H1 (cell line): ENCODE results near the gene EXO1. TPM values are rescaled to one million over a fixed set of nuclear protein-coding genes. Genes with fewer than 3 reads are reported as not detected.

ENCODE experiments used
- CTCF ChIA-PET: fragments of 300-600 bp; sonication (Branson Sonifier 250); formaldehyde crosslinking; loops from one replicate; lab custom pipeline; 2021; ENCODE audit not compliant: partially characterized antibody; lab: Charles Lee
- POLR2A ChIA-PET: fragments of 300-600 bp; sonication (Branson Sonifier 250); formaldehyde crosslinking; loops from one replicate; lab custom pipeline; 2021; ENCODE audit warnings: inconsistent platforms; ENCODE audit not compliant: partially characterized antibody; lab: Charles Lee
- DNase-seq, 2 experiments: peaks; one replicate each; pipeline versions ENCODE4 v3.0.0 to v3.0.0-alpha.2; 2010 to 2022; ENCODE audit warnings: low spot score in 2 of 2, low read depth in 1 of 2, mixed read lengths in 1 of 2
- FAIRE-seq: peaks from 2 replicates; lab custom pipeline; 2011; peaks lifted over from hg19 to GRCh38; lab: Jason Lieb, UNC
- H2AFZ ChIP-seq: 2 replicates; pipeline ENCODE4 v1.8.1; 2012; ENCODE audit warnings: low read length, inconsistent platforms
- H2AK5ac ChIP-seq: 2 replicates; pipeline ENCODE4 v1.6.1; 2013; ENCODE audit warnings: low read depth, low read length
- H2BK120ac ChIP-seq: replicated peaks from 2 replicates; pipeline ENCODE3; 2013; ENCODE audit warnings: low read depth, low read length, inconsistent platforms
- H2BK12ac ChIP-seq: 2 replicates; pipeline ENCODE4 v1.6.1; 2013; ENCODE audit warnings: low read depth, low read length
- H2BK15ac ChIP-seq: 2 replicates; pipeline ENCODE4 v1.6.1; 2013; ENCODE audit warnings: low read length
- H2BK20ac ChIP-seq: 2 replicates; pipeline ENCODE4 v1.6.1; 2013; ENCODE audit warnings: low read length
- H2BK5ac ChIP-seq: 2 replicates; pipeline ENCODE4 v1.6.1; 2013; ENCODE audit warnings: low read depth, low read length
- H3K14ac ChIP-seq: 2 replicates; pipeline ENCODE4 v1.6.1; 2013; ENCODE audit warnings: inconsistent platforms; ENCODE audit not compliant: insufficient read length
- H3K18ac ChIP-seq: 2 replicates; pipeline ENCODE4 v1.6.1; 2013; ENCODE audit warnings: low read length; ENCODE audit errors: extremely low read depth
- H3K23ac ChIP-seq: 2 replicates; pipeline ENCODE4 v1.6.1; 2013; ENCODE audit warnings: inconsistent platforms; ENCODE audit not compliant: insufficient read length
- H3K23me2 ChIP-seq: 2 replicates; pipeline ENCODE4 v1.6.1; 2013; ENCODE audit warnings: low read depth, low read length
- H3K27ac ChIP-seq: 2 replicates; pipeline ENCODE4 v1.6.1; 2011; ENCODE audit warnings: low read depth, low read length, inconsistent platforms
- H3K27me3 ChIP-seq, 4 experiments: replicated peaks in 1 of 4; 1 replicate in 1 of 4; 2 replicates in 3 of 4; pipeline versions ENCODE4 v1.6.1 to v1.8.1; 2011 to 2013; ENCODE audit warnings: low read length in 3 of 4, mild to moderate bottlenecking in 3 of 4, inconsistent platforms in 2 of 4, mixed read lengths in 2 of 4, moderate library complexity in 1 of 4; ENCODE audit not compliant: control insufficient read depth in 3 of 4, insufficient read depth in 3 of 4; ENCODE audit errors: extremely low read depth in 1 of 4
- H3K36me3 ChIP-seq, 4 experiments: 2 replicates each; pipeline versions ENCODE4 v1.6.1 to v1.8.1; 2011 to 2013; ENCODE audit warnings: mild to moderate bottlenecking in 4 of 4, low read length in 3 of 4, moderate library complexity in 2 of 4, control low read depth in 1 of 4, inconsistent platforms in 1 of 4; ENCODE audit not compliant: insufficient read depth in 4 of 4, control insufficient read depth in 2 of 4
- H3K4ac ChIP-seq: replicated peaks from 2 replicates; pipeline ENCODE3; 2013; ENCODE audit warnings: low read length, low read depth, mixed read lengths, inconsistent platforms; ENCODE audit not compliant: insufficient read length
- H3K4me1 ChIP-seq, 4 experiments: replicated peaks in 1 of 4; 1 replicate in 1 of 4; 2 replicates in 3 of 4; pipeline versions ENCODE4 v1.6.1 to v1.8.1; 2011 to 2013; ENCODE audit warnings: low read length in 3 of 4, inconsistent platforms in 2 of 4, mixed read lengths in 1 of 4; ENCODE audit not compliant: insufficient read depth in 4 of 4, control insufficient read depth in 3 of 4
- H3K4me2 ChIP-seq, 2 experiments: 2 replicates each; pipeline versions ENCODE4 v1.6.1 to v1.8.1; 2011 to 2013; ENCODE audit warnings: low read depth in 2 of 2, low read length in 2 of 2, control low read depth in 1 of 2, inconsistent platforms in 1 of 2, mild to moderate bottlenecking in 1 of 2; ENCODE audit not compliant: insufficient read depth in 1 of 2
- H3K4me3 ChIP-seq, 4 experiments: fragments of 200-600, 300-600 bp in 1 of 4; sonication (generic), shearing (Covaris generic), sonication (Bioruptor Twin) in 1 of 4; 2 replicates each; pipeline versions ENCODE4 v1.5.1 to v1.8.1; 2011 to 2016; ENCODE audit warnings: low read length in 4 of 4, low read depth in 3 of 4, control low read depth in 2 of 4, inconsistent platforms in 2 of 4, mild to moderate bottlenecking in 2 of 4, mixed read lengths in 1 of 4, moderate library complexity in 1 of 4; ENCODE audit not compliant: insufficient read depth in 2 of 4; ENCODE audit errors: extremely low read depth in 1 of 4
- H3K56ac ChIP-seq: replicated peaks from 2 replicates; pipeline ENCODE3; 2013; ENCODE audit warnings: low read depth, mild to moderate bottlenecking, mixed read lengths, low read length, inconsistent platforms; ENCODE audit not compliant: insufficient read length
- H3K79me1 ChIP-seq: 2 replicates; pipeline ENCODE4 v1.6.1; 2013; ENCODE audit warnings: low read depth, low read length, control low read depth
- H3K79me2 ChIP-seq, 2 experiments: 2 replicates each; pipeline versions ENCODE4 v1.6.1 to v1.8.1; 2012 to 2013; ENCODE audit warnings: low read length in 2 of 2, mild to moderate bottlenecking in 2 of 2, inconsistent platforms in 1 of 2; ENCODE audit not compliant: insufficient read depth in 2 of 2, control insufficient read depth in 1 of 2
- H3K9ac ChIP-seq, 4 experiments: replicated peaks in 1 of 4; 1 replicate in 1 of 4; 2 replicates in 3 of 4; pipeline versions ENCODE4 v1.6.1 to v1.8.1; 2011 to 2013; ENCODE audit warnings: low read depth in 3 of 4, low read length in 3 of 4, control low read depth in 2 of 4, mild to moderate bottlenecking in 2 of 4, moderate library complexity in 2 of 4, inconsistent platforms in 1 of 4; ENCODE audit errors: extremely low read depth in 1 of 4
- H3K9me3 ChIP-seq, 2 experiments: 2 replicates each; pipeline versions ENCODE4 v1.6.1 to v1.8.1; 2012 to 2013; ENCODE audit warnings: mild to moderate bottlenecking in 2 of 2, moderate library complexity in 2 of 2, control low read depth in 1 of 2, inconsistent platforms in 1 of 2, low read depth in 1 of 2, low read length in 1 of 2, mixed read lengths in 1 of 2; ENCODE audit not compliant: insufficient read depth in 2 of 2
- H4K20me1 ChIP-seq, 2 experiments: replicated peaks in 1 of 2; 2 replicates each; pipeline versions ENCODE3 to v1.8.1; 2011 to 2013; ENCODE audit warnings: inconsistent platforms in 2 of 2, low read length in 2 of 2, mild to moderate bottlenecking in 1 of 2; ENCODE audit not compliant: insufficient read depth in 2 of 2, control insufficient read depth in 1 of 2
- H4K5ac ChIP-seq: 2 replicates; pipeline ENCODE4 v1.6.1; 2013; ENCODE audit warnings: low read length, low read depth, mixed read lengths, inconsistent platforms; ENCODE audit not compliant: insufficient read length
- H4K8ac ChIP-seq: 2 replicates; pipeline ENCODE4 v1.8.0; 2013; ENCODE audit warnings: mild to moderate bottlenecking, moderate library complexity, low read length, inconsistent platforms; ENCODE audit not compliant: insufficient read depth; ENCODE audit errors: extremely low read depth
- H4K91ac ChIP-seq: replicated peaks from 2 replicates; pipeline ENCODE3; 2013; ENCODE audit warnings: low read length, mixed read lengths, inconsistent platforms; ENCODE audit not compliant: insufficient read length
- SAP30 ChIP-seq: fragments of 300-600 bp; sonication (generic); IDR thresholded peaks from 2 replicates; pipeline ENCODE4 v1.7.1; 2012; ENCODE audit warnings: low read length, moderate library complexity, mild to moderate bottlenecking, inconsistent platforms; ENCODE audit not compliant: insufficient read depth, insufficient replicate concordance
- whole genome bisulfite sequencing, 2 experiments: shearing (Covaris generic) in 1 of 2; methylation state at CpG; one replicate each; pipeline versions ENCODE4 v1.1.6 to v1.1.7; 2013 to 2015; ENCODE audit warnings: low lambda C conversion rate in 2 of 2, mixed read lengths in 2 of 2, inconsistent platforms in 1 of 2, low coverage in 1 of 2, missing lambda C conversion rate in 1 of 2; ENCODE audit not compliant: insufficient replicate concordance in 2 of 2, insufficient coverage in 1 of 2, insufficient read length in 1 of 2; ENCODE audit errors: extremely low coverage in 1 of 2, missing lambda C conversion rate in 1 of 2; 5-methylcytosine and 5-hydroxymethylcytosine counted together
- polyA plus RNA-seq, 7 experiments: library from polyadenylated mRNA; depleted of rRNA in 3 of 7; stranded (reverse) in 5 of 7; unstranded in 2 of 7; fragments of >200 nt in 5 of 7; fragments of 200-250 nt in 2 of 7; gene quantifications; 1 replicate in 5 of 7; 2 replicates in 1 of 7; 4 replicates in 1 of 7; pipeline versions ENCODE4 v1.2.1 to v1.2.3, GENCODE V29; 2011 to 2013; ENCODE audit warnings: missing spikeins in 2 of 7, mixed read lengths in 2 of 7
- total RNA-seq: library from RNA; stranded (reverse); fragmentation: NEBNext Ultra II Directional; extraction: Animal tissue kit (Norgen Biotek cat#: 25700); gene quantifications from 2 replicates; pipeline ENCODE4 v1.2.1, GENCODE V29; 2021

Gene EXO1
- total and polyA plus RNA-seq, 2 of the 8 experiments (the other 6 are each of a cell fraction or from before 2014, with no cell fraction given) = 9.2 to 43.0 TPM

GRCh38 chr1:241847540-241847795 is 536 bp upstream of the EXO1 start:
- FAIRE-seq (no peak), DNase-seq (no peak)
- Histone ChIP-seq H3K18ac (no peak overlapping the region), H4K91ac (no peak overlapping the region), H2AK5ac (no peak overlapping the region), H2BK5ac (no peak overlapping the region; the same call in 1 of the 2 replicates), H3K4ac (no peak overlapping the region), H3K4me3 (peak overlapping the region; percentile 62 to 99 (median 98)), H4K5ac (no peak overlapping the region), H3K4me1 (peaks cover 0 to 6% (median under 1%) of the 10 kb centered on the region in 4 experiments; a peak in 2 of 7 replicates), H2BK15ac (no peak overlapping the region), H3K9ac (peak overlapping the region in 2 of 4 experiments; percentile 42 to 43; a peak in 5 of 7 replicates), H3K56ac (no peak overlapping the region), H3K27me3 (no peaks in the 10 kb centered on the region), H2BK20ac (no peak overlapping the region), H3K23me2 (peaks cover 5% of the 10 kb centered on the region), H4K20me1 (no peaks in the 10 kb centered on the region), H3K9me3 (no peaks in the 10 kb centered on the region), H3K79me1 (peaks cover 5% of the 10 kb centered on the region; the same call in 1 of the 2 replicates), H4K8ac (no peak overlapping the region), H3K79me2 (peaks cover 5 to 17% of the 10 kb centered on the region in 2 experiments; a peak in 3 of 4 replicates), H2BK120ac (no peak overlapping the region), H3K27ac (peak overlapping the region; percentile 95), H3K23ac (no peak overlapping the region), H3K4me2 (peak overlapping the region; percentile 88 to 94), H3K36me3 (peaks cover 2 to 30% (median 18%) of the 10 kb centered on the region in 4 experiments; a peak in 7 of 8 replicates), H2BK12ac (no peak overlapping the region), H3K14ac (no peak overlapping the region), H2AFZ (peak overlapping the region; percentile 99)
- no peak for TF ChIP-seq SAP30
- ChIA-PET CTCF (interaction anchor here (1.0 to 1.5 kb wide), 5 partner anchors 9 to 243 kb away, joined by 3 to 6 read pairs (median 3); no protein-coding TSS in a partner anchor), POLR2A (interaction anchor here (0.9 to 2.1 kb wide), 4 partner anchors 9 to 253 kb away, joined by 3 to 8 read pairs (median 4); no protein-coding TSS in a partner anchor)
- 15% methylated on average over 6 of the region's 6 CpGs; no CpG with 5 or more reads in 1 of the 2 experiments for WGBS, 2 experiments
